ENCODE measurements around the gene PRKAG3. TPM values are rescaled to one million over a fixed set of nuclear protein-coding genes. Genes with fewer than 3 reads are reported as not detected.

PRKAG3 gene
- total RNA-seq, 1 experiment from 2014 or later: not detected

DNA sequence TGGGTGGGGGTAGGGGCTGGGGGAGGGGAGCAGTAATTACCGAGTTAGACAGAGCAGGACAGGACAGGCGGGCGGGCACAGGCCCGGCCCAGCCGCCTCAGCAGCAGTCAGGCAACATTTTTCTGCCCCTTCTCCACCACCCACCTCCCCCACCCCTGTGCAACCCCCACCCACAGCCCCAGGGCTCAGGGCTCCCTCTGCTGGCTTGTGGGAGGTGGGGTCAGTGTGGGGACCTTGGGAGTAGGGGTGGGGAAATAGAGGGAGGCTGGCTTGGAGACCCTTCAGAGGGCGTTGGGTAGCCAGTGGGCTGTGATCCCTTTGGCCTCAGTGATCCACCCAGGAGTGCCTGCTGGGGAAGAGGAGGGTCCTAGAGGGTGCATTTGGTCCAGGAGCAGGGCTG lies 34.4 kb upstream of the PRKAG3 start:
- peaks cover 100% of the 10 kb centered on the region for H3K27me3 Mint-ChIP-seq (ENCODE audit: unreplicated experiment)
- TF ChIP-seq, protein P1, sequence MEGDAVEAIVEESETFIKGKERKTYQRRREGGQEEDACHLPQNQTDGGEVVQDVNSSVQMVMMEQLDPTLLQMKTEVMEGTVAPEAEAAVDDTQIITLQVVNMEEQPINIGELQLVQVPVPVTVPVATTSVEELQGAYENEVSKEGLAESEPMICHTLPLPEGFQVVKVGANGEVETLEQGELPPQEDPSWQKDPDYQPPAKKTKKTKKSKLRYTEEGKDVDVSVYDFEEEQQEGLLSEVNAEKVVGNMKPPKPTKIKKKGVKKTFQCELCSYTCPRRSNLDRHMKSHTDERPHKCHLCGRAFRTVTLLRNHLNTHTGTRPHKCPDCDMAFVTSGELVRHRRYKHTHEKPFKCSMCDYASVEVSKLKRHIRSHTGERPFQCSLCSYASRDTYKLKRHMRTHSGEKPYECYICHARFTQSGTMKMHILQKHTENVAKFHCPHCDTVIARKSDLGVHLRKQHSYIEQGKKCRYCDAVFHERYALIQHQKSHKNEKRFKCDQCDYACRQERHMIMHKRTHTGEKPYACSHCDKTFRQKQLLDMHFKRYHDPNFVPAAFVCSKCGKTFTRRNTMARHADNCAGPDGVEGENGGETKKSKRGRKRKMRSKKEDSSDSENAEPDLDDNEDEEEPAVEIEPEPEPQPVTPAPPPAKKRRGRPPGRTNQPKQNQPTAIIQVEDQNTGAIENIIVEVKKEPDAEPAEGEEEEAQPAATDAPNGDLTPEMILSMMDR (IDR thresholded peaks at IDR 0.05; ENCODE audit: unreplicated experiment): peak; percentile 22
- no peak overlapping the region for H3K4me3 Mint-ChIP-seq (ENCODE audit: low read depth, unreplicated experiment)
- CTCF ChIA-PET: no interaction called here
- intact Hi-C loops (cut with micrococcal nuclease; ENCODE audit: unreplicated experiment): no loop called here
- peaks cover 15% of the 10 kb centered on the region for H3K4me1 Mint-ChIP-seq (ENCODE audit: low read depth, unreplicated experiment)
- DNase-seq: no peak
- no peaks in the 10 kb centered on the region for H3K9me3 Mint-ChIP-seq (ENCODE audit: low read depth, unreplicated experiment)
- H3K36me3 Mint-ChIP-seq (ENCODE audit: insufficient read depth, unreplicated experiment): no peaks in the 10 kb centered on the region
- no peak overlapping the region for H3K27ac Mint-ChIP-seq (ENCODE audit: unreplicated experiment)
- BruUV-seq (replicated peaks): no TSS peak

DNA sequence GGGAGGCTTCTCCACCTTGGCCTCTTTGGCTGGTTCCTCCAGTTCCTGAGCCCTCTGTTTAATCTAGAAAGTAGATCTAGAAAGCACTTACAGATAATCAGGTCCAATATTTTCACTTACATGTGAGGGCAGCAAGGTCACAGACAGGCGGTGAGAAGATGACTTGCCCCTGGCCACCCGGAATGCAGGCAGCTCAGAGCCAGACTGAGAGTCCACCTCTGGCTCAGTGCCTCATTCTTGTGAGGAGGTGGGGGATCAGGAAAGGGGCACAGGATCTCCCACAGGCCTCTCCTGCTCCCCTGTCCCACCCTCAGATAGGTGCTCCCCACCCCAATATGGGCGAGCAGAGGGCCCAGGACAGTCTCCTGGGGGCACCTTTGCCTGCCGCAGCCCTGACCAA lies 33.8 kb upstream of the PRKAG3 start:
- Mint-ChIP-seq H3K9me3 (ENCODE audit: low read depth, unreplicated experiment) (no peaks in the 10 kb centered on the region), H3K36me3 (ENCODE audit: insufficient read depth, unreplicated experiment) (no peaks in the 10 kb centered on the region), H3K27me3 (ENCODE audit: unreplicated experiment) (peaks cover 100% of the 10 kb centered on the region), H3K4me3 (ENCODE audit: low read depth, unreplicated experiment) (no peak overlapping the region), H3K4me1 (ENCODE audit: low read depth, unreplicated experiment) (peaks cover 22% of the 10 kb centered on the region), H3K27ac (ENCODE audit: unreplicated experiment) (no peak overlapping the region)
- TF ChIP-seq, protein P1 (IDR thresholded peaks at IDR 0.05; ENCODE audit: unreplicated experiment): no peak
- no peak for DNase-seq
- BruUV-seq (replicated peaks): no TSS peak
- CTCF ChIA-PET: no interaction called here
- intact Hi-C loops (cut with micrococcal nuclease; ENCODE audit: unreplicated experiment): no loop called here

DNA sequence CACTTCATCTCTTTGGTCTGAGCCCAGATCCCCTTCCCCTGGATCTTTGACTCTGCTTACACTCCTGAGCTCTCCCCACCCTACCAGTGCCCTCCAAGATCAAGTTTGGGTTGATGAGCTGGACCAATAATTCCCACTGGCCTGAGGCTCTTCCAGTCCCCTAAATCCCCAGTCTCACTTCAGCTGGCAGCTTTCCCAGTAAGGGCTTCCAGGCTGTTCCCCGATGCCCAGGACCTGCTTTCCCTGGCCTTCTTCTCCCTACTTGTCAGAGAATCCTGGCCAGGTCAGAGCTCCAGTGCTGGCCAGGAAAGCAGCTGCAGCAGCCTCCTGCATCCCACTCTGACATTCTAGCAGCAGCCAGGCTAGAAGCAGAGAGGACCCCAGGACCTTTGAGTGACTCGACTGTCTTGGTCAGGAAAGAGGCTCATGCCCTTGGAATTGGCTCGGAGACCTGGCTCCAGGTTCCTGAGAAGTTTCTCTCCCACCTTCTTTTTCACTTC lies 31.5 kb upstream of the PRKAG3 start:
- peaks cover 100% of the 10 kb centered on the region for H3K27me3 Mint-ChIP-seq (ENCODE audit: unreplicated experiment)

DNA sequence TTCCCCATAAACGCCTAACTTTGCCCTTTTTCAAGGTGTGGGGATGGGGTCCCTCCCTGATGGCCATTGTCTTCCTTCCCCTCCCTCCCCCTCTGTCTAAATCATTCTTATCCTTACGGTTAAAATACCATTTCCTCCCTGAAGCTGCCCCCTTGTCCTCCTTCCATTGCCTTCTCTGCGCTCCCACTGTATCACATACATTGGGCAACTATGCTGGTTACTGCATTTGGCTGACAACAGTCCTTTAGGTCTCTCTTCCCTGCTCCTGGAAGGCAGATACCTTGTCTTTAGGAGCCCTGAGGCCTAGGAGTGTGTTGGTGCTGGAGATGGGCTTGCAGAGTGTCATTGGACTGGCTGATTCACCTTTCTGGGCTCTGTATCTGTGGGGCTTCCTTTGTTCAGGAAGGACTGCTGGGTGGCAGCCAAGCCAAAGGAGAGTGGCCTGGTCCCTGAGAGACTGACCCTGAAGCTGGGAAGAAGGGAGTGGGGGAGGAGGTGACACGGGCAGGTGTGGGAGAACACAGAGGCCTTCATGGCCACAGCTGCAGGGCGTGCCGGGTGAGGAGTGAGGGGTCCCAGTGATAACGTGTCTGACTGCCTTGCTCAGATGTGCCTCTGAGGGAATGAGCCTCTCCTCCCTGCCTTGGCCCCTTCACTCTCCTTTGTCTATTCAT lies 30.2 kb upstream of the PRKAG3 start:
- H3K9me3 Mint-ChIP-seq (ENCODE audit: low read depth, unreplicated experiment): no peaks in the 10 kb centered on the region
- no TSS peak for BruUV-seq (replicated peaks)
- intact Hi-C loops (cut with micrococcal nuclease; ENCODE audit: unreplicated experiment): no loop called here
- no peaks in the 10 kb centered on the region for H3K36me3 Mint-ChIP-seq (ENCODE audit: insufficient read depth, unreplicated experiment)
- CTCF ChIA-PET: no interaction called here
- H3K4me1 Mint-ChIP-seq (ENCODE audit: low read depth, unreplicated experiment): peaks cover 28% of the 10 kb centered on the region
- peaks cover 100% of the 10 kb centered on the region for H3K27me3 Mint-ChIP-seq (ENCODE audit: unreplicated experiment)
- H3K4me3 Mint-ChIP-seq (ENCODE audit: low read depth, unreplicated experiment): no peak overlapping the region
- DNase-seq: no peak
- TF ChIP-seq, protein P1 (IDR thresholded peaks at IDR 0.05; ENCODE audit: unreplicated experiment): no peak
- H3K27ac Mint-ChIP-seq (ENCODE audit: unreplicated experiment): no peak overlapping the region

More for the DNA sequence above, 31.5 kb upstream of the PRKAG3 start:
- no peak for DNase-seq
- CTCF ChIA-PET: interaction anchor here (0.6 to 1.6 kb wide), 3 partner anchors 117 to 262 kb away, joined by 3 read pairs; no protein-coding TSS in a partner anchor
- TF ChIP-seq, protein P1 (IDR thresholded peaks at IDR 0.05; ENCODE audit: unreplicated experiment): no peak
- BruUV-seq (replicated peaks): no TSS peak
- H3K36me3 Mint-ChIP-seq (ENCODE audit: insufficient read depth, unreplicated experiment): no peaks in the 10 kb centered on the region
- H3K4me1 Mint-ChIP-seq (ENCODE audit: low read depth, unreplicated experiment): peaks cover 28% of the 10 kb centered on the region
- H3K27ac Mint-ChIP-seq (ENCODE audit: unreplicated experiment): no peak overlapping the region
- no peak overlapping the region for H3K4me3 Mint-ChIP-seq (ENCODE audit: low read depth, unreplicated experiment)
- H3K9me3 Mint-ChIP-seq (ENCODE audit: low read depth, unreplicated experiment): no peaks in the 10 kb centered on the region
- intact Hi-C loops (cut with micrococcal nuclease; ENCODE audit: unreplicated experiment): no loop called here
